ENCODE results near the gene ZFPL1. TPM values are rescaled to one million over a fixed set of nuclear protein-coding genes. Genes with fewer than 3 reads are reported as not detected.

Gene ZFPL1
- total and polyA plus RNA-seq, 3 experiments from 2014 or later = 24.4 to 33.5 (median 30.8) TPM

Other genes starting within 250 kb of the ZFPL1 start
- gene CDC42BPG, start 239.6 kb upstream of the ZFPL1 start, total RNA-seq = 1 to 10 TPM in 1 of 2 experiments, under 1 TPM in 1; 0.66 to 2.3 TPM
- 0.52 TPM for gene CDC42BPG, start 239.6 kb upstream of the ZFPL1 start, polyA plus RNA-seq
- gene EHD1, start 205.6 kb upstream of the ZFPL1 start, total RNA-seq = 100 to 1,000 TPM; 102 to 110 TPM
- 258 TPM for gene EHD1, start 205.6 kb upstream of the ZFPL1 start, polyA plus RNA-seq
- gene ATG2A, start 167.0 kb upstream of the ZFPL1 start, total RNA-seq = 10 to 100 TPM; 25.7 to 27.0 TPM
- 7.6 TPM for gene ATG2A, start 167.0 kb upstream of the ZFPL1 start, polyA plus RNA-seq
- gene PPP2R5B, start 159.5 kb upstream of the ZFPL1 start, total RNA-seq = 10 to 100 TPM; 11.2 to 11.7 TPM
- 7.8 TPM for gene PPP2R5B, start 159.5 kb upstream of the ZFPL1 start, polyA plus RNA-seq
- not detected for gene GPHA2, start 148.3 kb upstream of the ZFPL1 start, total RNA-seq
- not detected for gene GPHA2, start 148.3 kb upstream of the ZFPL1 start, polyA plus RNA-seq
- gene MAJIN, start 112.1 kb upstream of the ZFPL1 start, total RNA-seq = not detected
- not detected for gene MAJIN, start 112.1 kb upstream of the ZFPL1 start, polyA plus RNA-seq
- gene BATF2, start 87.3 kb upstream of the ZFPL1 start, total RNA-seq = under 1 TPM in 1 of 2 experiments, not detected in 1; 0.11 TPM
- not detected for gene BATF2, start 87.3 kb upstream of the ZFPL1 start, polyA plus RNA-seq
- gene ARL2, start 70.1 kb upstream of the ZFPL1 start, total RNA-seq = 100 to 1,000 TPM; 125 TPM
- 99.7 TPM for gene ARL2, start 70.1 kb upstream of the ZFPL1 start, polyA plus RNA-seq
- gene SNX15, start 56.8 kb upstream of the ZFPL1 start, total RNA-seq = 10 to 100 TPM; 18.3 to 21.6 TPM
- 16.4 TPM for gene SNX15, start 56.8 kb upstream of the ZFPL1 start, polyA plus RNA-seq
- gene SAC3D1, start 43.0 kb upstream of the ZFPL1 start, total RNA-seq = 10 to 100 TPM; 24.8 to 27.1 TPM
- gene SAC3D1, start 43.0 kb upstream of the ZFPL1 start, polyA plus RNA-seq = 12.0 TPM
- 10 to 100 TPM; 10.8 to 13.3 TPM for gene NAALADL1, start 25.7 kb upstream of the ZFPL1 start, total RNA-seq
- 17.0 TPM for gene NAALADL1, start 25.7 kb upstream of the ZFPL1 start, polyA plus RNA-seq
- 10 to 100 TPM; 94.9 to 98.8 TPM for gene CDCA5, start 182 bp upstream of the ZFPL1 start, total RNA-seq
- 0.54 TPM for gene CDCA5, start 182 bp upstream of the ZFPL1 start, polyA plus RNA-seq
- 100 to 1,000 TPM; 120 to 131 TPM for gene VPS51, start 12.0 kb downstream of the ZFPL1 start, total RNA-seq
- gene VPS51, start 12.0 kb downstream of the ZFPL1 start, polyA plus RNA-seq = 99.1 TPM
- 10 to 100 TPM; 17.8 to 17.9 TPM for gene TM7SF2, start 27.6 kb downstream of the ZFPL1 start, total RNA-seq
- gene TM7SF2, start 27.6 kb downstream of the ZFPL1 start, polyA plus RNA-seq = 11.1 TPM
- 10 to 100 TPM; 15.2 to 20.1 TPM for gene ZNHIT2, start 33.5 kb downstream of the ZFPL1 start, total RNA-seq
- 19.8 TPM for gene ZNHIT2, start 33.5 kb downstream of the ZFPL1 start, polyA plus RNA-seq
- 1,000 to 10,000 TPM; 1,054 to 1,073 TPM for gene FAU, start 37.9 kb downstream of the ZFPL1 start, total RNA-seq
- gene FAU, start 37.9 kb downstream of the ZFPL1 start, polyA plus RNA-seq = 904 TPM
- 100 to 1,000 TPM; 117 to 118 TPM for gene MRPL49, start 38.1 kb downstream of the ZFPL1 start, total RNA-seq
- 81.5 TPM for gene MRPL49, start 38.1 kb downstream of the ZFPL1 start, polyA plus RNA-seq
- gene SYVN1, start 50.3 kb downstream of the ZFPL1 start, total RNA-seq = 10 to 100 TPM; 35.1 to 39.7 TPM
- 19.6 TPM for gene SYVN1, start 50.3 kb downstream of the ZFPL1 start, polyA plus RNA-seq
- not detected for gene SPDYC, start 86.0 kb downstream of the ZFPL1 start, total RNA-seq
- not detected for gene SPDYC, start 86.0 kb downstream of the ZFPL1 start, polyA plus RNA-seq
- gene CAPN1, start 97.7 kb downstream of the ZFPL1 start, total RNA-seq = 10 to 100 TPM; 88.2 to 92.0 TPM
- gene CAPN1, start 97.7 kb downstream of the ZFPL1 start, polyA plus RNA-seq = 110 TPM
- gene POLA2, start 177.7 kb downstream of the ZFPL1 start, total RNA-seq = 10 to 100 TPM; 75.6 to 78.8 TPM
- 11.0 TPM for gene POLA2, start 177.7 kb downstream of the ZFPL1 start, polyA plus RNA-seq
- gene CDC42EP2, start 230.6 kb downstream of the ZFPL1 start, total RNA-seq = 1 to 10 TPM in 1 of 2 experiments, under 1 TPM in 1; 0.62 to 1.0 TPM
- not detected for gene CDC42EP2, start 230.6 kb downstream of the ZFPL1 start, polyA plus RNA-seq
- gene DPF2, start 249.6 kb downstream of the ZFPL1 start, total RNA-seq = 10 to 100 TPM; 65.8 to 71.9 TPM
- gene DPF2, start 249.6 kb downstream of the ZFPL1 start, polyA plus RNA-seq = 61.5 TPM

Measured in CD8-positive, alpha-beta memory T cell (primary cell).